Stimulated activated CD8-positive, alpha-beta memory T cell treated with anti-CD3 and anti-CD28 coated beads, Interleukin-12 subunit alpha, Interleukin-12 subunit beta, amount 100 ng/mL, for 1 hour (primary cell): ENCODE results near the gene IMPDH1.

ENCODE experiments used
- DNase-seq: peaks from one replicate; pipeline ENCODE4 v3.0.0-alpha.2; 2020; ENCODE audit warnings: low read depth

Gene IMPDH1

GRCh38 chr7:128387216-128388144 is 22.3 kb downstream of the IMPDH1 start:
- peak; percentile 53 for DNase-seq

DNA sequence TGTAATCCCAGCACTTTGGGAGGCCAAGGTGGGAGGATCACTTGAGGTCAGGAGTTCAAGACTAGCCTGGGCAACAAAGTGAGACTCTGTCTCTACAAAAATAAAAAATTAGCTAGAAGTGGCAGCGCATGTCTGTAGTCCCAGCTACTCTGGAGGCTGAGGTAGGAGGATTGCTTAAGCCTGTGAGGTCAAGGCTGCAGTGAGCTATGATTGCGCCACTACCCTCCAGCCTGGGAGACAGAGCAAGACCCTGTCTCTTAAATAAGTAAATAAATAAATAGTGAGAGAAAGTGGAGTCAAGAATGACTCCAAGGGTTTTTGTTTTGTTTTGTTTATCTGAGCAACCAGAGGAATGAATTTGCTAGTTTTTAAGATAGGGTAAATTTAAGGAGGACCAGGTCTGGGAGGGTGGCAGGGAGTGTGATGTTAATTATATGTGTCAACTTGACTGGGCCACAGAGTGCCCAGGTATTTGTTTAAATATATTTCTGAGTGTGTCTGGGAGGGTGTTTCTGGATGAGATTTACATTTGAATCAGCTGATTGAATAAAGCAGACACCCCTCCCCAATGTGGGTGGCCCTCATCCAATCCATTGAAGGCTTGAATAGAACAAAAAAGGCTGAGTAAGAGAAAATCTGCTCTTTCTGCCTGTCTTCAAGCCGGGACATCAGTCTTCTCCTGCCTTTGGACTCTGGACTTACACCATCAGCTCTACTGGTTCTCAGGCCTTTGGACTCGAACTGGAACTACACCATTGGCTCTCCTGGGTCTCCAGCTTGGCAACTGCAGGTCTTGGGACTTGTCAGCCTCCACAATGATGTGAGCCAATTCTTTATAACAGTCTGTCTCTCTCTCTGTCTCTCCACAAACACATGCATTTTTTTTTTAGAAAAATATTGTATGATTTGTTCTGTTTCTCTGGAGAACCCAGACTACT is 23.5 kb downstream of the IMPDH1 start:
- no peak for DNase-seq

DNA sequence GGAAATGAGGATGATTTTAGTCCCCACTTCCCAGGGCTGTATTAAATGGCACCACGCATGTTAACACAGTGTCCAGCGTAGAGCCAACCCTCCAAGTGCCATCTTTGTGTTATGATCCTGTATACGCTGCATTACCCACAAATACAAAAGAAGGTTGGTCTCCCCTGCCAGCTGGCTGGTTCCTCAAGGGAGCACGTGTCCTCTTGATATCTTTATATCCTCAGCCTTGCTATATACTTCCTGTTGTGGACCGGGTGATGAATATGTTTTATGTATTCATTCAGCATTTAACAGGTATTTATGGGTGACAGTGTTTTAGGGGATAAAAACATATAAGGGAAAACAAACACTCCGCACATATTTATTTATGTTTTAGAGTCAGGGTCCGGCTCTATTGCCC is 25.1 kb downstream of the IMPDH1 start:
- no peak for DNase-seq

- DNase-seq, result no peak
Measured at GRCh38 chr7:128383776-128384175, 26.0 kb downstream of the IMPDH1 start.

GRCh38 chr7:128381161-128381821 is 28.5 kb downstream of the IMPDH1 start:
- no peak for DNase-seq

- DNase-seq, result no peak
Measured at GRCh38 chr7:128380483-128381106, 29.2 kb downstream of the IMPDH1 start.

DNA sequence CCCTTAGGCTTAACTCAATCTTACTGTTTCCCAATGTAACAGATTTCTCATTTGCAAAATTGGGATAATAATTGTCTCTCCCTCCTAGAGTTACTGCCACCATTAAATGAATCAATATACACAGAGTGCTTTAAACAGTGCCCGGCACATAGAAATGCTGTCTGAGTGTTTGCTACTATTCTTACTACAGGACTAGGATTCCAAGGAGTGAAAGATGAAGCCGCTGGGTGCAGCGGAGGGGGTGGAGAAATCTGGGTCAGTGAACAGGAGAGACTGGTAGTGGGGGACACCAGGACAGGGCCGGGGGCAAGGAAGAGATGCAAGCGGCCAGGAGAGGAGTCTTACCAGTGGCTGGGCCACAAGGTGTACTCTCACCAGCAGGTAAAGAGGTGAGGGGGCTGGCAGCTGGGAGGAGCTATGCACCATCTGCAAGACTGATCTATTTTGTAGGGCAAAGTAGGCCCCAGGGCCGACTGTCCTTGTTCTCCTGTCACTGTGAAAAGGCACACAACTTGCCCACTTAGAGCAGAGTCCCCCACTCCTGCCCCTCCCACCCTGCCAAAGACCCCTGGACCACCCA is 29.8 kb downstream of the IMPDH1 start:
- DNase-seq, result no peak

DNA sequence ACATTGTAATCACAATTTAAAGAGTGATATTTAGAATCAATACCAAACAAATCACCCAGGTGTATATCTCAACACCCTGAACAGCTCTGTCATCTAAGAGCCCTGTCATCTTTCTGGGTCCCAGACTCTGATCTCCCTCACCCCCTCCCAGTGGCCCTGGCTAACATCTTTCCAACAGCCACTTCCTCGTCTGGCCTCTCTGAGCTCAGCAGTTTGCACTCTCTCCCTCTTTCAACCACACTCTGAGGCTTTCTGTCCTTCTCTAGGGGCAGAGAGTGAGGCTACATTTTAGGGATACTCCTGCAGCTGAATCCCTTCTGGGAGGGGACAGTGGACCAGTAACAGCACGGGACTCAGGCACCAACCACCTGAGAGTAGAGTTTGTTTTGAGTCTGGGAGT is 31.1 kb downstream of the IMPDH1 start:
- no peak for DNase-seq

GRCh38 chr7:128376077-128376476 is 33.7 kb downstream of the IMPDH1 start:
- DNase-seq, result no peak

DNA sequence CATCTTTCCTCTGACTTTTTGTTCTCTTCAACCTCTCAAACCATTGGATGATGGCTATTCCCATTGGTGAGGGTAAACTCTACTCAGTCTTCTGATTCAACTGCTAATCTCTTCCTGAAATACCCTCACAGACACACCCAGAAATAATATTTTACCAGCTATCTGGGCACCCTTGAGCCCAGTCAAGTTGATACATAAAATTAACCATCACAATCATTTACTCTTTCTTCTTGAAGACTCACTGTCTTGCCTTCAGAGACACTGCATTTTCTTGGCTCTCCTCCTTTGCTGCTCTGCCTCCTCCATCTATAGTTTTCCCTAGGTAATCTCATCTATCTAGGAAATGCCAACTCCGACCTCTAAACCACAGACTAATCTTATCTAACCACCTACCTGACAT is 35.7 kb downstream of the IMPDH1 start:
- no peak for DNase-seq

DNA sequence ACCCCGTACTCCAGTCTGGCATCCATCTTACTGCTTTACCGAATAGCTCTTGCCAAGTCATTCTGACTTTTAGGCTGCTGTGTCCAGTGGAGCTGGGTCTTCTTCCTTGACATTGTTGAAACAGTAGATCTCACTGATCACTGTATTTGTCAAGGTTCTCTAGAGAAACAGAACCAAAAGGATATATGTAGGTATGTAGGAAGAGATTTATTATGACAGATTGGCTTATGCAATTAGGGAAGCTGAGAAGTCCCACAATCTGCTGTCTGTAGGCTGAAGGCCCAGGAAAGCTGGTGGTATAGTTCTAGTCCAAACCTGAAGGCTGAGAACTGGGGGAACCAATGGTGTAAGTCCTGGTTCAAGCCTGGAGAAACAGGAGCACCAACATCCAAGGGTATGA is 36.2 kb downstream of the IMPDH1 start:
- DNase-seq, result no peak

- DNase-seq, result no peak
Measured at GRCh38 chr7:128370491-128370890, 39.3 kb downstream of the IMPDH1 start.

- DNase-seq, result no peak
Measured at GRCh38 chr7:128366986-128367385, 42.8 kb downstream of the IMPDH1 start.

GRCh38 chr7:128366300-128366699 is 43.5 kb downstream of the IMPDH1 start:
- DNase-seq, result no peak

GRCh38 chr7:128365432-128365831 is 44.4 kb downstream of the IMPDH1 start:
- DNase-seq, result no peak

GRCh38 chr7:128364166-128364870 is 45.5 kb downstream of the IMPDH1 start:
- no peak for DNase-seq

DNA sequence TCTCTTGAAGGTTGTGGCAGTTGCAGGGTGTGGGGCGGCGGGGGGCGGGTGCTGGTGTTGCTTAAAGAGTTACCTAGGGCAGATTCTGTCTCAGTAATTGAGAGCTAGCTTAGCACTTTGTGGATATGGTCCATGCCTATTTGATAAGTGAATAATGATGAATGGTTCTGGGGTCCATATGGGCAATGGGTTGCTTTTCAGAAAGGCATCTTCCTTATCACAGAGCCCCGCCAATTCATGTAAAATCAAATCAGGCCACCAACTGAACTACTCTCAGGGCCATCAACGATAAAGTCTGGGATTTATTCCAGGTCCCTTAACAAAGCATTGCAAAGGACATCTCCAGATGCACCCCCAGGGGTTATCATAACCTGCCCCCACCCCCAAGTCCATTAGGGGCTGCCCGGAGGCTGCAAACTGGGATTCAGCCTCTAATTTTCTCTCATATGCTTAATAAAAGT is 46.5 kb downstream of the IMPDH1 start:
- no peak for DNase-seq

DNA sequence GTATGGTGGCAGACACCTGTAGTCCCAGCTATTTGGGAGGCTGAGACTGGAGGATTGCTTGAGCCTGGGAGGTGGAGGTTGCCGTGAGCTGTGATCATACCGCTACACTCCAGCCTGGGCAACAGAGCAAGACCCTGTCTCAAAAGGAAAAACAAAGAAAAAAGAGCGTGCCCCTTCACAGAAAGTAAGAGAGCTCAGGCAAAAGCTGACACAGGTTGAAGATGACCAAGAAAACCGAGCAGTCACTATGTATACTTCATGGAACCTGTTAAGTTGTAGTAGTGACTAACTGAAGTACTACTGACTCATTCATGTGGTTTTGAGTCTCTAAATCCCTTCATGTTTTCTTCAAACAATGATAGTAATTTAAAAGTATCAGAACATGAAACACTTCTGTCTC is 47.1 kb downstream of the IMPDH1 start:
- DNase-seq, result no peak

- DNase-seq, result no peak
Measured at GRCh38 chr7:128361411-128362379, 48.1 kb downstream of the IMPDH1 start, which contains the start of gene PRRT4. TSS of gene PRRT4 (minus strand) at chr7:128361690.

DNA sequence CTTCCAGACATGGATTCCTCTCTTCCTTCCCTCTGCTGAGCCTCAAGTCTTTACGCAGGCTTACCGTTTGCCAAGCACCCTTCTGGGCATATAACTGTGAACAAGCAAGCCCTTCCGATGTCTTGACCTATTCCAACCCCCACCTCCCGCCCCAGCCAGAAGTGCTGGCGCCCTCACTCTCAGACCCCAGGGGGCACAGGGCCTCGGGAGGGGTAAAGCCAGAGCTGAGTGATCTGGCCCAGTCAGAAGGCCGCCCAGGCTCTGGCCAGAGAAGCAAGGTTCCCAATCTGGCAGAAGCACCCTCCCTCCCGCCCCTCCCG is 49.5 kb downstream of the IMPDH1 start:
- DNase-seq, result no peak
